IPS-18c (cell line): Measurements from ENCODE around the gene RASL10B.

Source experiments
- H3K4me3 ChIP-seq: 2 replicates; pipeline ENCODE4 v1.7.0; 2013; ENCODE audit warnings: low read depth, mild to moderate bottlenecking, low read length, moderate library complexity; ENCODE audit not compliant: insufficient read depth
- H3K9me3 ChIP-seq: one replicate; pipeline ENCODE4 v1.6.1; 2013; ENCODE audit warnings: mild to moderate bottlenecking, low read length, moderate library complexity; ENCODE audit not compliant: control insufficient read depth, insufficient read depth

RASL10B gene

GRCh38 chr17:35713069-35713728 lies 18.2 kb upstream of the RASL10B start:
- H3K9me3 ChIP-seq = no peaks in the 10 kb centered on the region
- no peak overlapping the region for H3K4me3 ChIP-seq

- Histone ChIP-seq H3K4me3 (no peak overlapping the region), H3K9me3 (no peaks in the 10 kb centered on the region)
These were observed 16.5 kb upstream of the RASL10B start for GRCh38 chr17:35714988-35715387.

- H3K4me3 ChIP-seq = no peak overlapping the region
- H3K9me3 ChIP-seq = no peaks in the 10 kb centered on the region
These were observed 16.0 kb upstream of the RASL10B start for GRCh38 chr17:35715416-35715815.

GRCh38 chr17:35716173-35716572 lies 15.3 kb upstream of the RASL10B start:
- no peaks in the 10 kb centered on the region for H3K9me3 ChIP-seq

GRCh38 chr17:35716897-35717465 lies 14.5 kb upstream of the RASL10B start:
- Histone ChIP-seq H3K4me3 (no peak overlapping the region), H3K9me3 (no peaks in the 10 kb centered on the region)

More at GRCh38 chr17:35716173-35716572, 15.3 kb upstream of the RASL10B start:
- H3K4me3 ChIP-seq = no peak overlapping the region

GRCh38 chr17:35717475-35717874 lies 14.0 kb upstream of the RASL10B start:
- H3K4me3 ChIP-seq = no peak overlapping the region
- no peaks in the 10 kb centered on the region for H3K9me3 ChIP-seq

GRCh38 chr17:35723735-35724134 lies 7.7 kb upstream of the RASL10B start:
- H3K9me3 ChIP-seq = no peaks in the 10 kb centered on the region

GRCh38 chr17:35725058-35725457 lies 6.4 kb upstream of the RASL10B start:
- no peaks in the 10 kb centered on the region for H3K9me3 ChIP-seq
- H3K4me3 ChIP-seq = no peak overlapping the region

More at GRCh38 chr17:35723735-35724134, 7.7 kb upstream of the RASL10B start:
- H3K4me3 ChIP-seq = no peak overlapping the region

GRCh38 chr17:35725802-35726126 lies 5.7 kb upstream of the RASL10B start:
- no peaks in the 10 kb centered on the region for H3K9me3 ChIP-seq
- H3K4me3 ChIP-seq = no peak overlapping the region

- Histone ChIP-seq H3K4me3 (no peak overlapping the region), H3K9me3 (no peaks in the 10 kb centered on the region)
These were observed 5.1 kb upstream of the RASL10B start for GRCh38 chr17:35726127-35726952.

GRCh38 chr17:35726953-35727460 lies 4.4 kb upstream of the RASL10B start:
- no peak overlapping the region for H3K4me3 ChIP-seq
- no peaks in the 10 kb centered on the region for H3K9me3 ChIP-seq

- no peaks in the 10 kb centered on the region for H3K9me3 ChIP-seq
These were observed 3.8 kb upstream of the RASL10B start for GRCh38 chr17:35727635-35728034.

GRCh38 chr17:35728551-35728950 lies 2.9 kb upstream of the RASL10B start:
- Histone ChIP-seq H3K4me3 (no peak overlapping the region), H3K9me3 (no peaks in the 10 kb centered on the region)

More at GRCh38 chr17:35727635-35728034, 3.8 kb upstream of the RASL10B start:
- no peak overlapping the region for H3K4me3 ChIP-seq

GRCh38 chr17:35729405-35729833 lies 2.0 kb upstream of the RASL10B start:
- no peak overlapping the region for H3K4me3 ChIP-seq

GRCh38 chr17:35730400-35731005 lies 936 bp upstream of the RASL10B start:
- no peak overlapping the region for H3K4me3 ChIP-seq

More at GRCh38 chr17:35729405-35729833, 2.0 kb upstream of the RASL10B start:
- no peaks in the 10 kb centered on the region for H3K9me3 ChIP-seq

GRCh38 chr17:35731917-35732805 lies 722 bp downstream of the RASL10B start:
- H3K4me3 ChIP-seq = peak overlapping the region; percentile 78

More at GRCh38 chr17:35730400-35731005, 936 bp upstream of the RASL10B start:
- H3K9me3 ChIP-seq = no peaks in the 10 kb centered on the region

GRCh38 chr17:35732806-35733136 lies 1.3 kb downstream of the RASL10B start:
- peak overlapping the region; percentile 78; the same call in 1 of the 2 replicates for H3K4me3 ChIP-seq
- H3K9me3 ChIP-seq = no peaks in the 10 kb centered on the region

More at GRCh38 chr17:35731917-35732805, 722 bp downstream of the RASL10B start:
- H3K9me3 ChIP-seq = no peaks in the 10 kb centered on the region
